HepG2 (cell line): Measurements from ENCODE around the gene ZNF747. TPM values are rescaled to one million over a fixed set of nuclear protein-coding genes. Genes with fewer than 3 reads are reported as not detected.

Experiments
- ATAC-seq: fragments of 200-7000 bp; cut with Tn5 transposase; 3 replicates; pipeline ENCODE4 v1.9.1; 2020; ENCODE audit warnings: mild to moderate bottlenecking, moderate library complexity
- BruUV-seq: library from RNA; stranded (reverse); fragments of 400-500 nt; replicated peaks from 2 replicates; lab custom pipeline; 2021; lab: Mats Ljungman, UMichigan
- CTCF ChIA-PET: fragments of 300-600 bp; formaldehyde crosslinking; extraction: SDS; loops from one replicate; lab custom pipeline; 2021; ENCODE audit warnings: low total read pairs, inconsistent platforms, low intra/inter-chr PET ratio; lab: Yijun Ruan, JAX
- POLR2A ChIA-PET: fragments of 350-600 bp; sonication (Branson Sonifier 250); formaldehyde crosslinking; loops from one replicate; lab custom pipeline; 2020; ENCODE audit warnings: antibody characterized with exemption, inconsistent platforms; lab: Yijun Ruan, JAX
- DNase-seq: peaks from one replicate; pipeline ENCODE4 v3.0.0-alpha.2; 2015; ENCODE audit warnings: low spot score
- FAIRE-seq: peaks from 3 replicates; lab custom pipeline; 2011; peaks lifted over from hg19 to GRCh38; lab: Jason Lieb, UNC
- H2AFZ ChIP-seq: one replicate; pipeline ENCODE4 v1.6.1; 2011; ENCODE audit warnings: low read length, inconsistent platforms
- H3K27ac ChIP-seq: fragments of 300-600 bp; 3 replicates; pipeline ENCODE4 v1.8.0; 2011; ENCODE audit warnings: mixed run types, mild to moderate bottlenecking, mixed read lengths, low read length, inconsistent platforms; ENCODE audit not compliant: insufficient read depth; ENCODE audit errors: extremely low read length
- H3K27me3 ChIP-seq, 2 experiments: fragments of 200-600 bp in 1 of 2; 2 replicates in 1 of 2; 3 replicates in 1 of 2; pipeline versions ENCODE4 v1.6.0 to v1.8.0; 2011; ENCODE audit warnings: low read length in 2 of 2, mild to moderate bottlenecking in 2 of 2, moderate library complexity in 2 of 2, inconsistent platforms in 1 of 2; ENCODE audit not compliant: insufficient read depth in 2 of 2, control insufficient read depth in 1 of 2
- H3K36me3 ChIP-seq, 2 experiments: fragments of 200-600 bp in 1 of 2; replicated peaks in 1 of 2; 2 replicates in 1 of 2; 3 replicates in 1 of 2; pipeline versions ENCODE4 v1.5.1 to v1.8.0; 2011; ENCODE audit warnings: low read length in 2 of 2, inconsistent platforms in 1 of 2; ENCODE audit not compliant: insufficient read depth in 2 of 2, control insufficient read depth in 1 of 2
- H3K4me1 ChIP-seq: 2 replicates; pipeline ENCODE4 v1.5.1; 2012; ENCODE audit warnings: low read length, inconsistent platforms; ENCODE audit not compliant: insufficient read depth
- H3K4me2 ChIP-seq: 2 replicates; pipeline ENCODE4 v1.6.0; 2011; ENCODE audit warnings: low read depth, low read length, inconsistent platforms
- H3K4me3 ChIP-seq, 3 experiments: fragments of 200-600 bp in 1 of 3; sonication (generic), shearing (Covaris generic) in 1 of 3; replicated peaks in 1 of 3; 2 replicates each; pipeline ENCODE4 v1.5.1; 2011 to 2016; ENCODE audit warnings: low read length in 3 of 3, inconsistent platforms in 2 of 3, low read depth in 2 of 3, mild to moderate bottlenecking in 2 of 3, control low read depth in 1 of 3, mixed read lengths in 1 of 3; ENCODE audit not compliant: insufficient read depth in 1 of 3
- H3K79me2 ChIP-seq: one replicate; pipeline ENCODE4 v1.6.1; 2011; ENCODE audit warnings: low read length, inconsistent platforms; ENCODE audit not compliant: insufficient read depth
- H3K9ac ChIP-seq: 2 replicates; pipeline ENCODE4 v1.6.0; 2011; ENCODE audit warnings: mild to moderate bottlenecking, low read depth, low read length, inconsistent platforms; ENCODE audit not compliant: insufficient read depth
- H3K9me3 ChIP-seq: 2 replicates; pipeline ENCODE4 v1.5.1; 2012; ENCODE audit warnings: mild to moderate bottlenecking, low read length
- H4K20me1 ChIP-seq: 2 replicates; pipeline ENCODE4 v1.6.0; 2011; ENCODE audit warnings: inconsistent platforms, mild to moderate bottlenecking, low read length, moderate library complexity; ENCODE audit not compliant: insufficient read depth
- CCDC6 ChIP-seq: sonication (generic); formaldehyde crosslinking; IDR thresholded peaks from 2 replicates; pipeline ENCODE4 v1.8.1; 2022; ENCODE audit warnings: mild to moderate bottlenecking, missing genetic modification reagents, moderate library complexity
- GMEB2 ChIP-seq: IDR thresholded peaks from 2 replicates; pipeline ENCODE4 v1.6.1; 2016; ENCODE audit warnings: missing biosample characterization, missing genetic modification reagents, low read depth
- HINFP ChIP-seq: sonication (generic); formaldehyde crosslinking; IDR thresholded peaks from 2 replicates; pipeline ENCODE4 v1.4.0; 2020; ENCODE audit warnings: low read depth, mild to moderate bottlenecking, missing genetic modification reagents
- JUND ChIP-seq: sonication (generic); formaldehyde crosslinking; IDR thresholded peaks from 2 replicates; pipeline ENCODE4 v1.8.0; 2022; ENCODE audit warnings: mild to moderate bottlenecking, missing genetic modification reagents
- MTA1 ChIP-seq: sonication (generic); formaldehyde crosslinking; IDR thresholded peaks from 2 replicates; pipeline ENCODE4 v1.4.0; 2020; ENCODE audit warnings: missing genetic modification reagents, mild to moderate bottlenecking, borderline replicate concordance
- NR2F2 ChIP-seq: IDR thresholded peaks from 2 replicates; pipeline ENCODE4 v1.6.1; 2012; ENCODE audit warnings: low read depth, inconsistent platforms, borderline replicate concordance
- PAX8 ChIP-seq: sonication (generic); formaldehyde crosslinking; IDR thresholded peaks from 2 replicates; pipeline ENCODE4 v1.8.0; 2022; ENCODE audit warnings: mild to moderate bottlenecking, missing genetic modification reagents, borderline replicate concordance
- PRMT3 ChIP-seq: sonication (generic); formaldehyde crosslinking; IDR thresholded peaks from 2 replicates; pipeline ENCODE4 v1.8.1; 2022; ENCODE audit warnings: low read depth, mild to moderate bottlenecking, moderate library complexity, missing genetic modification reagents, borderline replicate concordance
- RAD51 ChIP-seq: fragments of 450-650 bp; IDR thresholded peaks from 2 replicates; pipeline ENCODE4 v1.6.1; 2016; ENCODE audit warnings: borderline replicate concordance
- RBM39 ChIP-seq: fragments of 200-400 bp; formaldehyde crosslinking; IDR thresholded peaks from one replicate; pipeline ENCODE4 v1.6.1; 2018; ENCODE audit warnings: antibody characterized with exemption, mild to moderate bottlenecking, low read depth, low read length; ENCODE audit not compliant: poor library complexity, severe bottlenecking
- ZNF10 ChIP-seq: sonication (generic); formaldehyde crosslinking; IDR thresholded peaks from 2 replicates; pipeline ENCODE4 v1.4.0; 2020; ENCODE audit warnings: mild to moderate bottlenecking, low read depth, missing genetic modification reagents, borderline replicate concordance
- ZNF234 ChIP-seq: sonication (generic); formaldehyde crosslinking; conservative IDR thresholded peaks from 2 replicates; pipeline ENCODE4 v1.5.1; 2020; ENCODE audit warnings: mild to moderate bottlenecking, missing genetic modification reagents
- ZNF275 ChIP-seq: sonication (generic); formaldehyde crosslinking; IDR thresholded peaks from 2 replicates; pipeline ENCODE4 v1.8.0; 2022; ENCODE audit warnings: missing genetic modification reagents, mild to moderate bottlenecking, inconsistent platforms, borderline replicate concordance
- ZNF317 ChIP-seq: sonication (generic); formaldehyde crosslinking; IDR thresholded peaks from 2 replicates; pipeline ENCODE4 v1.5.0; 2020; ENCODE audit warnings: mild to moderate bottlenecking, missing genetic modification reagents
- ZNF550 ChIP-seq: sonication (generic); formaldehyde crosslinking; IDR thresholded peaks from 2 replicates; pipeline ENCODE4 v1.4.0; 2020; ENCODE audit warnings: mild to moderate bottlenecking, missing genetic modification reagents, borderline replicate concordance
- ZNF558 ChIP-seq: sonication (generic); formaldehyde crosslinking; IDR thresholded peaks from 2 replicates; pipeline ENCODE4 v1.9.0; 2022; ENCODE audit warnings: mild to moderate bottlenecking, missing genetic modification reagents, borderline replicate concordance
- ZNF781 ChIP-seq: sonication (generic); formaldehyde crosslinking; IDR thresholded peaks from 2 replicates; pipeline ENCODE4 v1.5.1; 2020; ENCODE audit warnings: borderline replicate concordance, mild to moderate bottlenecking, missing genetic modification reagents; ENCODE audit errors: not compliant biosample characterization
- WGBS: methylation state at CpG from one replicate; pipeline ENCODE4 v1.1.6; 2017; ENCODE audit warnings: low lambda C conversion rate; 5-methylcytosine and 5-hydroxymethylcytosine counted together
- in situ Hi-C: cut with HindIII; loops from 2 replicates; pipeline ENCODE4 v1.10.0; 2017; ENCODE audit warnings: low pct_unique_long_range_greater_than_20kb; ENCODE audit not compliant: extremely low pct_ligation_motif_present
- intact Hi-C: fragments of 100-400 bp; cut with micrococcal nuclease; formaldehyde crosslinking; loops from one replicate; pipeline ENCODE4 v1.10.0; 2022; ENCODE audit not compliant: unreplicated experiment
- polyA plus RNA-seq, 8 experiments: library from polyadenylated mRNA; depleted of rRNA in 3 of 8; stranded (reverse) in 7 of 8; unstranded in 1 of 8; fragments of >200 nt; fragmentation: Illumina TruSeq in 4 of 8; extraction: Trizol in 4 of 8; gene quantifications; 2 replicates each; pipeline versions ENCODE4 v1.2.1 to v1.2.3, GENCODE V29; 2011 to 2016; ENCODE audit warnings: low read depth in 4 of 8, missing spikeins in 1 of 8, mixed read lengths in 1 of 8; ENCODE audit not compliant: insufficient read depth in 1 of 8
- total RNA-seq, 5 experiments: library from RNA; depleted of rRNA; stranded (reverse); fragments of >200 nt; fragmentation: Illumina TruSeq; extraction: Trizol; gene quantifications; 2 replicates each; pipeline ENCODE4 v1.2.3, GENCODE V29; 2016; ENCODE audit warnings: low read depth in 1 of 5

Gene ZNF747
- total and polyA plus RNA-seq, 2 of the 13 experiments (the other 11 are each of a cell fraction or from before 2014, with no cell fraction given) = 7.2 to 10.2 TPM

- peaks cover 2% of the 10 kb centered on the region for H3K79me2 ChIP-seq
- ATAC-seq = peak; percentile 23
- DNase-seq = no peak
- peak overlapping the region; percentile 93 for H3K9ac ChIP-seq
- POLR2A ChIA-PET = interaction anchor here (0.7 to 3.3 kb wide), 16 partner anchors 13 to 141 kb away, joined by 3 to 73 read pairs (median 6); partner anchors contain the start of genes DCTPP1, FBRS, ZNF689 and ZNF747
- H3K9me3 ChIP-seq = no peaks in the 10 kb centered on the region
- CTCF ChIA-PET = no interaction called here
- intact Hi-C loops (loop anchor here (1.0 to 2.0 kb wide), 3 partner anchors 13 to 39 kb away; partner anchors contain the start of genes ZNF689 and ZNF764), in situ Hi-C loops (loop anchor here (5.0 kb wide), 1 partner anchor 51 kb away; no protein-coding TSS in a partner anchor)
- H3K4me3 ChIP-seq = peak overlapping the region; percentile 89 to 97 (median 93)
- peak overlapping the region; percentile 94 for H3K4me2 ChIP-seq
- 16% methylated on average over 10 of the region's 22 CpGs for WGBS
- BruUV-seq = no TSS peak
- no peaks in the 10 kb centered on the region for H4K20me1 ChIP-seq
- no peak for FAIRE-seq
- H3K36me3 ChIP-seq = no peaks in the 10 kb centered on the region
- H3K27me3 ChIP-seq = no peaks in the 10 kb centered on the region
- peaks cover 77% of the 10 kb centered on the region for H3K4me1 ChIP-seq
- H2AFZ ChIP-seq = no peak overlapping the region
- peak overlapping the region; percentile 89 for H3K27ac ChIP-seq
- 0 out of 2 replicates have a peak, but pooled peaks have one; percentile 7 for TF ChIP-seq GMEB2
- no peak for TF ChIP-seq RBM39
- no peak for TF ChIP-seq ZNF10 (CRISPR knock-in tag)
- TF ChIP-seq HINFP = no peak; the same call in 1 of the 2 replicates
- 0 out of 2 replicates have a peak, but pooled peaks have one; percentile 12 for TF ChIP-seq NR2F2
- 0 out of 2 replicates have a peak, but pooled peaks have one; percentile 58 for TF ChIP-seq ZNF234 (CRISPR knock-in tag)
- TF ChIP-seq PRMT3 (CRISPR knock-in tag) = 0 out of 2 replicates have a peak, but pooled peaks have one; percentile 27
- peak; percentile 2; the same call in 1 of the 2 replicates for TF ChIP-seq ZNF550
- no peak for TF ChIP-seq MTA1
- 0 out of 2 replicates have a peak, but pooled peaks have one; percentile 19 for TF ChIP-seq JUND
- peak; percentile 67; the same call in 1 of the 2 replicates for TF ChIP-seq PAX8
- TF ChIP-seq ZNF275 (CRISPR knock-in tag) = 0 out of 2 replicates have a peak, but pooled peaks have one; percentile 25
- peak; percentile 30; the same call in 1 of the 2 replicates for TF ChIP-seq ZNF317 (CRISPR knock-in tag)
- no peak for TF ChIP-seq ZNF781 (CRISPR knock-in tag)
- peak; percentile 61; the same call in 1 of the 2 replicates for TF ChIP-seq CCDC6 (CRISPR knock-in tag)
- no peak for TF ChIP-seq RAD51
- TF ChIP-seq ZNF558 (CRISPR knock-in tag) = no peak; the same call in 1 of the 2 replicates
Observed at GRCh38 chr16:30570636-30571444, 36.2 kb upstream of the ZNF747 start.
